ENCODE results near the gene CNTF. TPM values are rescaled to one million over a fixed set of nuclear protein-coding genes. Genes with fewer than 3 reads are reported as not detected.

The CNTF gene
- total and polyA plus RNA-seq, 10 of the 15 experiments (the other 5 are each of a cell fraction or from before 2014, with no cell fraction given) = 0.16 to 2.3 (median 0.73) TPM

- TF ChIP-seq, protein P1, sequence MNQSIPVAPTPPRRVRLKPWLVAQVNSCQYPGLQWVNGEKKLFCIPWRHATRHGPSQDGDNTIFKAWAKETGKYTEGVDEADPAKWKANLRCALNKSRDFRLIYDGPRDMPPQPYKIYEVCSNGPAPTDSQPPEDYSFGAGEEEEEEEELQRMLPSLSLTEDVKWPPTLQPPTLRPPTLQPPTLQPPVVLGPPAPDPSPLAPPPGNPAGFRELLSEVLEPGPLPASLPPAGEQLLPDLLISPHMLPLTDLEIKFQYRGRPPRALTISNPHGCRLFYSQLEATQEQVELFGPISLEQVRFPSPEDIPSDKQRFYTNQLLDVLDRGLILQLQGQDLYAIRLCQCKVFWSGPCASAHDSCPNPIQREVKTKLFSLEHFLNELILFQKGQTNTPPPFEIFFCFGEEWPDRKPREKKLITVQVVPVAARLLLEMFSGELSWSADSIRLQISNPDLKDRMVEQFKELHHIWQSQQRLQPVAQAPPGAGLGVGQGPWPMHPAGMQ (IDR thresholded peaks at IDR 0.05; ENCODE audit: borderline replicate concordance) = no peak
- TF ChIP-seq NFIC (IDR thresholded peaks at IDR 0.05; ENCODE audit: low read depth, low read length) (no peak), PML (IDR thresholded peaks at IDR 0.05; ENCODE audit: low read length) (no peak), NR2C2 (IDR thresholded peaks at IDR 0.05; ENCODE audit: borderline replicate concordance, control insufficient read depth, insufficient read length, low read depth) (no peak), CHD1 (IDR thresholded peaks at IDR 0.05; ENCODE audit: low read depth, low read length) (peak; percentile 77; the same call in 1 of the 2 replicates)
These were observed 45.5 kb upstream of the CNTF start (continued) for GRCh38 chr11:58576887-58577471.

- in situ Hi-C loops (cut with MboI) (loop anchor here (5.0 to 25.0 kb wide), 5 partner anchors 527 to 1240 kb away; partner anchors contain the start of genes FAM111B, P2RX3, PATL1 and SSRP1), intact Hi-C loops (cut with micrococcal nuclease; ENCODE audit: unreplicated experiment) (loop anchor here (1.0 to 10.0 kb wide), 10 partner anchors 69 to 977 kb away; partner anchors contain the start of genes FAM111A, FAM111B and MPEG1)
- ChIA-PET RAD21 (ENCODE audit: unreplicated experiment) (interaction anchor here (1.0 to 3.3 kb wide), 9 partner anchors 9 to 211 kb away, joined by 3 to 28 read pairs (median 8); no protein-coding TSS in a partner anchor), POLR2A (interaction anchor here (1.0 to 2.4 kb wide), 9 partner anchors 9 to 77 kb away, joined by 3 to 13 read pairs (median 5); partner anchors contain the start of gene CNTF), SMC1A (ENCODE audit: uncharacterized antibody, unreplicated experiment) (interaction anchor here (0.6 to 4.0 kb wide), 16 partner anchors 8 to 1101 kb away, joined by 3 to 49 read pairs (median 6); partner anchors contain the start of gene CNTF), CTCF (interaction anchor here (0.8 to 10.4 kb wide), 24 partner anchors 10 to 481 kb away, joined by 3 to 110 read pairs (median 9); partner anchors contain the start of gene CNTF)
- peak; percentile 27 for FAIRE-seq
- Histone ChIP-seq H3K4me1 (ENCODE audit: control insufficient read depth, insufficient read depth, low read length) (peaks cover 9% of the 10 kb centered on the region), H3K9me3 (replicated peaks; ENCODE audit: control insufficient read depth, insufficient read depth, low read length) (no peaks in the 10 kb centered on the region), H2AFZ (ENCODE audit: control insufficient read depth, low read depth, low read length) (no peak overlapping the region; the same call in 1 of the 2 replicates), H3K9ac (ENCODE audit: control insufficient read depth, insufficient read depth, low read length) (peak overlapping the region; percentile 100), H4K20me1 (ENCODE audit: control insufficient read depth, insufficient read depth) (no peaks in the 10 kb centered on the region), H3K4me3 (peak overlapping the region; percentile 77), H3K36me3 (ENCODE audit: control insufficient read depth in 2 of 2, insufficient read depth in 2 of 2, low read length in 1 of 2) (no peaks in the 10 kb centered on the region), H3K4me2 (ENCODE audit: control insufficient read depth, insufficient read depth) (peak overlapping the region; percentile 98), H3K27me3 (replicated peaks in 1 of 2; ENCODE audit: control insufficient read depth in 2 of 2, insufficient read depth in 2 of 2, low read length in 1 of 2) (no peaks in the 10 kb centered on the region), H3K79me2 (ENCODE audit: control insufficient read depth, insufficient read depth, low read length) (peaks cover 80% of the 10 kb centered on the region), H3K27ac (ENCODE audit: control insufficient read depth, insufficient read depth) (peak overlapping the region; percentile 99)
- BruUV-seq (replicated peaks) = no TSS peak
- DNase-seq (ENCODE audit: low read depth, low spot score) = peak; percentile 66
- peak; percentile 55 for ATAC-seq
- WGBS (ENCODE audit: insufficient coverage, insufficient replicate concordance, low lambda C conversion rate, missing lambda C conversion rate) = 2% methylated on average over 21 of the region's 21 CpGs
- TF ChIP-seq POLR2AphosphoS2 (IDR thresholded peaks at IDR 0.05; ENCODE audit: low read depth, low read length) (peak; percentile 93), RELA (IDR thresholded peaks at IDR 0.05; ENCODE audit: borderline replicate concordance, partially characterized antibody) (peak; percentile 91), JUNB (IDR thresholded peaks at IDR 0.05) (peak; percentile 59), BHLHE40 (IDR thresholded peaks at IDR 0.05; ENCODE audit: borderline replicate concordance in 1 of 2, low read depth in 2 of 2, low read length in 1 of 2) (peak; percentile 38 to 53; a peak in 2 of 4 replicates), SMARCA5 (IDR thresholded peaks at IDR 0.05) (0 out of 2 replicates have a peak, but pooled peaks have one; percentile 25), TBL1XR1 (IDR thresholded peaks at IDR 0.05; ENCODE audit: low read depth, low read length) (no peak; the same call in 1 of the 2 replicates), ZNF622 (IDR thresholded peaks at IDR 0.05) (no peak), RUNX3 (IDR thresholded peaks at IDR 0.05; ENCODE audit: low read length) (peak; percentile 99), NFIC (IDR thresholded peaks at IDR 0.05; ENCODE audit: low read depth, low read length) (peak; percentile 99), MAX (IDR thresholded peaks at IDR 0.05; ENCODE audit: low read depth, low read length) (peak; percentile 51; the same call in 1 of the 2 replicates), IKZF1 (conservative IDR thresholded peaks at IDR 0.05) (no peak; the same call in 1 of the 2 replicates), MYB (IDR thresholded peaks at IDR 0.05; ENCODE audit: borderline replicate concordance, low read depth, low read length) (peak; percentile 91), KAT2A (conservative IDR thresholded peaks at IDR 0.05; ENCODE audit: control insufficient read depth, low read depth, low read length) (no peak)
- TF ChIP-seq, protein P2, sequence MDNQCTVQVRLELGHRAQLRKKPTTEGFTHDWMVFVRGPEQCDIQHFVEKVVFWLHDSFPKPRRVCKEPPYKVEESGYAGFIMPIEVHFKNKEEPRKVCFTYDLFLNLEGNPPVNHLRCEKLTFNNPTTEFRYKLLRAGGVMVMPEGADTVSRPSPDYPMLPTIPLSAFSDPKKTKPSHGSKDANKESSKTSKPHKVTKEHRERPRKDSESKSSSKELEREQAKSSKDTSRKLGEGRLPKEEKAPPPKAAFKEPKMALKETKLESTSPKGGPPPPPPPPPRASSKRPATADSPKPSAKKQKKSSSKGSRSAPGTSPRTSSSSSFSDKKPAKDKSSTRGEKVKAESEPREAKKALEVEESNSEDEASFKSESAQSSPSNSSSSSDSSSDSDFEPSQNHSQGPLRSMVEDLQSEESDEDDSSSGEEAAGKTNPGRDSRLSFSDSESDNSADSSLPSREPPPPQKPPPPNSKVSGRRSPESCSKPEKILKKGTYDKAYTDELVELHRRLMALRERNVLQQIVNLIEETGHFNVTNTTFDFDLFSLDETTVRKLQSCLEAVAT (IDR thresholded peaks at IDR 0.05) = peak; percentile 95
These were observed 44.8 kb upstream of the CNTF start for GRCh38 chr11:58577555-58578135.

Measured in GM12878 (cell line).